Camera-type eye (tissue), 1 donor: ENCODE results near the gene BAZ2A. TPM values are rescaled to one million over a fixed set of nuclear protein-coding genes. Genes with fewer than 3 reads are reported as not detected.

Experiments used
- total RNA-seq: library from RNA; depleted of rRNA; stranded (reverse); fragments of >200 nt; gene quantifications from one replicate; pipeline ENCODE4 v1.2.3, GENCODE V29; 2014

The BAZ2A gene
- total RNA-seq, result 65.9 TPM

DNA sequence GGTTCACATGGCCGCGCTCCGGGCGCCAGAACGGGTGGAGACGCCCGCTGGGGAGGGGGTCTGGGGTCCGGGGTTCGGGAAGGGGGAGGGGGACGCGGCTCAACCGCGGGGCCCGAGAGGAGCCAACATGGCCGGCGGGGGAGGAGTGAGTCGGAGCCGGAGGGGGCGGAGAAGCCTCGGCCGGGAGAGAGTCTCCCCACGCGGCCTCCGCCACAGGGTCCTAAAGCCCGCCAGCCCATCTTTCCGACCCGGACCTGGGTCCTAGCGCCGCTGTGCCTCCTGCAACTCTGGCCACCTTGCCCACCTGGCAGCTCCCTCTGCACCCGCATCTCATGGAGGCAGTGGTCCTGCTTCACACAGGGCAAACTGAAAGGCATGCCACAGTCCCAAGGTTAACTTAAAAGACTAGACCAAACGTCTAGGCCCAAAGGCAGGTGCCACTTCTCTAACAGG is at the start of gene BAZ2A:
Gene BAZ2A, minus strand, starts transcription at position 147 of the 453 bp plus-strand sequence. CDS start 12,796 bp downstream, outside the sequence.

DNA sequence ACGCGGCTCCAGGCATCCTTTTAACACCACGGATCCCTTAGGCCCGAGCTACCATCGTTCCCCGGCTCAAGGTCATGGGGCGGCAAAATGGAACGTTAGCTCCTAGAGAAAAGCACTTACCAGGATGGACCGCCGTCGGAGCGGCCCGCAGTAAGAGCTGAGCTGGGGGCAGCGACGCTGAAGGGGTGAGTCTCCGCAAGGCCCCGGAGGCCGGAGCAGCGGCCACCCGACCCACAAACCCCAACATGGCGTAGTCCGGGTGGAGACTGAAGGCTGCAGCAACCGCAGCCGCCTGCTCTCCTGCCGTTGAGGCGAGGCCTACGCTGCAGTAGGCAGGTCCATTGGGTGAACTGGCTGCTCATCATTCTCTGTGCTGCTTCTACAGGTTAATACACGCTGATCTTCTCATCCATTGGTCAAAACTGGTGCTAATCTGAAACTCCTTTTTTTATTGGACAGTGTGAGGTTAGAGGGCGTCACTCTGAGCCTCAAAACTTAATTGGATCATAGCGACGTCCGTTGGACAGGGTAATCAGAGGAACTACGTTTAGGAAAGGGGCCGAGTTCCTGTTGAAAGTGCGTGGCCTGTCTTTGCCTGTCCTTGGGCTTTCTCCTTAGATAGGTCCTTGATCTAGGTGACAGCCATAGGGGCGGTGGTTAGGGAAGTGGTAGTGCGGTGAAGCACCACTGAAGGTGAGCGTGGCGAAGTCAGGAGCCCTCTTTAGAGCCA is 15.8 kb upstream of the BAZ2A start, which contains the start of gene ATP5F1B:
Gene ATP5F1B, minus strand, starts transcription at position 268 of the 730 bp plus-strand sequence. Its CDS starts 21 bp downstream, at position 247.

Other genes with a start within 250 kb of the BAZ2A start
- gene TIMELESS, start 180.9 kb downstream of the BAZ2A start, total RNA-seq, result 24.6 TPM
- 303 TPM for gene MIP, start 175.7 kb downstream of the BAZ2A start, total RNA-seq
- 2.8 TPM for gene SPRYD4, start 161.7 kb downstream of the BAZ2A start, total RNA-seq
- gene GLS2, start 142.2 kb downstream of the BAZ2A start, total RNA-seq, result 4.1 TPM
- gene RBMS2, start 108.5 kb downstream of the BAZ2A start, total RNA-seq, result 17.9 TPM
- gene ATP5F1B, start 15.7 kb upstream of the BAZ2A start, total RNA-seq, result 392 TPM
- 125 TPM for gene PTGES3, start 58.0 kb upstream of the BAZ2A start, total RNA-seq
- 924 TPM for gene NACA, start 95.0 kb upstream of the BAZ2A start, total RNA-seq
- 32.1 TPM for gene PRIM1, start 122.0 kb upstream of the BAZ2A start, total RNA-seq
- 0.93 TPM for gene HSD17B6, start 133.0 kb upstream of the BAZ2A start, total RNA-seq